RKO (cell line): ENCODE results near the gene KAT6B.
"Not testable (repeated sequence)": the region's sequence is repeated elsewhere in the genome, so short reads cannot be mapped to it uniquely, and the experiment has no call there.

ENCODE experiments used
- DNase-seq: peaks from one replicate; pipeline ENCODE4 v3.0.0-alpha.2; 2016; ENCODE audit warnings: low spot score

The KAT6B gene

DNA sequence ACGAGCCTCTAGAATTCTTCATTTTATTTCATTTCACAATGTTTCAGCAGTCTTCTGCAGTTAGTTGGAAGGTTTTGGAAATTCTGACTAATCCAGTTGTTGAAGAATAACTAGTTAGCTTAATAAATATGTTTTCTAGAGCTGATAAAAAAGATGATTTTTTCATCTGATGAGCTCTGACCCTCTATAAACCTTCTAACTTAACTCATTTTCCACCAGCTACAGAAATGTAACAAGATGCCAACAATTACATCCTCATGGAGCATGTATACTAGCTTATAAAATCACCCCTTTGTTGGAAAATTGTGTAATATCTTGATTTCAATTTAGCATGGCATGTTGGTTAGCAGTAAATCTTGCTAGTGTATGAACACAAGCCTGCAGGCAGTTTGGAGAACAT, 33.1 kb downstream of the KAT6B start:
- no peak for DNase-seq

DNA sequence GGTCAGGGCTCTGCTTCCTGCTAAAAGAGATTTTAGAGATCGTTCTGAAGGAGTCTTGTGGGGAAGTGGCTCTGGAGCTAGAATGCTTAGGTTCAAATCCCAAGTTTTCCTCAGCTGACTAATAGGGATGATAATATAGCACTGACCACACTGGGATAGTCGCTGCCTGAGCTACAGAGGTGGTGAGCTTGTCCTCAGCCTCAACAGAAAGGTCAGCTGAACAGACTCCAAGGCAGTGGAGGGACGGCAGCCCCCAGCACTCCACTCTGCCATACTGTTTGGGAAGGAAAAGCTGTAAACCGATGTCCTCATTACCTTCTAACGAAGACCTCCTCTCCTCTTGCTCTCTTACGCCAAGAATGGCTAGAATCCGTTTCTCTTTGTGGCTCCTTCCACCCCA, 36.2 kb downstream of the KAT6B start:
- DNase-seq: no peak

DNA sequence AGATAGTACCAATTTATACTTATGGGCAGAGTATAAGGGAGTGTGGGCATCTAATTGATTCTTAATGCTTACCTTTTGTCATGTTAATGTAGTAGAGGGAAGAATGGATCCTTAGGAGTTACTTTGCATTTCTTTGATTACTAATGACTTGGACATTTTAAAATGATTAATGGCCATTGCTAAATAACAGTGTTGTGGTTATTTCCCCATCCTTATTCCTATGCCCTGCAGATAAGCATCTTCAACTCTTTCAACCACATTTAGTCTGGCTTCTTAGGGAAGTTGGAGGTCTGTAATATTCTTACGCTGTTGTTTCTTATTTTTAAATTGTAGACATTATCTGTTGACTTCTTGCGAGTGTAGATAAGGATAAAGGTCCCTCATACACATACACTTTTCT, 37.2 kb downstream of the KAT6B start:
- DNase-seq: no peak

DNA sequence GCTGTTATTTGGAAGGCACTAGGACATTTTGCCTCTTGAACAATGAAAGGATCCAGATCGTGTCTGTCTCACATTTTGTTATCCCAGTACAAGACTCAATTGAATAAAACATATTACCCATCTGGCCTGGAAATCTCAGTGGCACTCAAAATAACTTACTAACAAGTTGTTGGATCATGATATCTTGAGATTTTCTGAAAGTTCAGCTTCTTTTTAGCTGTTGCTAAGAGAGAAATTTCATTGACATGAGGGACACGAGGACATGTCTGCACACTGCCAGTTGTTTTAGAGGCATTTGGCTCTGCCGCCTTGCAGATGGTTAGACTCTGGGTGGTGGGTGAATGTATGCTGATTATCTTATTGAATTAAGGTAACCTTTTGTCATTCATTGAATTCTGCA, 41.0 kb downstream of the KAT6B start:
- no peak for DNase-seq

- no peak for DNase-seq
Measured at GRCh38 chr10:74868392-74868977, 42.1 kb downstream of the KAT6B start.

- no peak for DNase-seq
Measured at GRCh38 chr10:74869635-74870034, 43.2 kb downstream of the KAT6B start.

- DNase-seq: no peak
Measured at GRCh38 chr10:74870191-74870590, 43.8 kb downstream of the KAT6B start.

DNA sequence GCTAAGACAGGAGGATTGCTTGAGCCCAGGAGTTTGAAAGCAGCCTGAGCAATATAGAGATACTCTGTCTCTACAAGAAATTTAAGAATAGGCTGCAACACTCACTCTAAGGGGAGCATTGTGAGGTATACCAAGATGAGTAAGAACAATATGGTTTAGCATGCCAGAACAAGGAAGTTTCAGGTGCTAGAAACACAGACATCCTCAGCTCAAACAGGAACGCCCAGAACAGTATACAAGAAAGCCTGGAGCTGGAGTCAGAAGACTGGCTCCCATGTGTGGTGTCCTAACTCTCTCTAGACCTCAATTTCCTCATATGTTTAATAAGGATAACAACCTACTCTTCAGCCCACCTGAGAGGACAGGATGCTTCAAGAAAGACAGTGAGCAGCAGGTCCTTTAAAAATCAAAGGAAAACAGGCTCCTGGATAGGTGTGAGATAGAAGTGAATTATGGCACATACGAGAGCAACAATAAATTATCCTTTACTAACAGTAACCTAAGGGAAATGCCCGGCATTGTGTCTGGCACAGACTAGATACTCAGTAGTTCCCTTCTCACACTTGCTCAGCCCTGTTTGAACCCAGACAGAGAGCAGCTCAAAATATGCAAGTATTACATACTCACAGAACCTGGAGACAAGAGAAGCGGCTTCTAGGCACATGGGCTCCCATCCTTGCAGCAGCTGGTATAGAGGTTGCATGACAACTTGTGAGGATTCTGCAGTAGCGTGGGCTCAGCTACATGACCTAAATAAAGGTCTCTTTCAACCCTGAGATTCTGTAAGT, 45.4 kb downstream of the KAT6B start:
- no peak for DNase-seq

DNA sequence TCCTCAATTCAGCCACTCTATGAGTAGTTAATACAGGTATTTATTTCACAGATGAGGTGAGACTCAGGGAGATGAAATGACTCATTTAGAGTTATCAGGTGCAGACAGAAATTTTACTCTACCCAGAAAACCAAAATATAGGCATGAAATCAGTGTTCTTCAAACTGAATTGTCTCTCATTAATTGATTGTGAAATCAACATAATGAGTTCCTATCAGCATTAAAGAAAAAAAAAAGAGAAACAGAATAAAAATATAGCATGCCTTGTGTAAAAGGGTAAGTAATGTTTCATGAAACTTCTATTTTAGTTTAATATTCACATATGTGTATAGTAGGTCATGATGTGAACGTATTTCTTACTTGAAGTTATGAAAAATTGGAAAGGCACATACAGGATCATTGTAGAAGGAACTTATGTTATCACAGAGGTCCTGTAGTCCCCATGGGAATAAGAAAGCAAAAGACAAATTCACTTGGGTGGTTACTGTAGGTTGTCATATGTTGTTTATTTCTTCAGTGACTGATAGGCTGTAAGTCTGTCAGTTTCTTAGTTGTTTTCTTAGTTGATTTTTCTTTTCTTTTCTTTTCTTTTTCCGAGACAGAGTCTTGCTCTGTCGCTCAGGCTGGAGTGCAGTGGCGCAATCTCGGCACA, 47.5 kb downstream of the KAT6B start:
- no peak for DNase-seq

DNA sequence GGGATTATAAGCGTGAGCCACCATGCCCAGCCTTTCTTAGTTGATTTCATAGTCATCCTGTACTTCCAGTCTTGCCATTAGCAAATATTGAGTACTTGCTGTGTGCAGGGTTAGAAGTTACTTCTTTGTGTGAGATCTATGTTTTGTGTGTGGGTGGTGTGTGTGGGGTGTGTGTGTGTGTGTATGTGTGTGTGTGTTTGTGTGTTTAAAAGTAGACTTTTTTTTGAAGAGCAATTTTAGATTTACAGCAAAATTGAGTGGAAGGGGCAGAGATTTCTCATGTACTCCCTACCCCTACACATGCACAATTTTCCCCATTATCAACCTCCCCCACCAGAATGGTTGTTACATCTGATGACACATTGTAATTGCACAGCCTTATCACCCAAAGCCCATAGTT, 48.2 kb downstream of the KAT6B start:
- DNase-seq: no peak

- DNase-seq: no peak
Measured at GRCh38 chr10:74875068-74875467, 48.7 kb downstream of the KAT6B start.

DNA sequence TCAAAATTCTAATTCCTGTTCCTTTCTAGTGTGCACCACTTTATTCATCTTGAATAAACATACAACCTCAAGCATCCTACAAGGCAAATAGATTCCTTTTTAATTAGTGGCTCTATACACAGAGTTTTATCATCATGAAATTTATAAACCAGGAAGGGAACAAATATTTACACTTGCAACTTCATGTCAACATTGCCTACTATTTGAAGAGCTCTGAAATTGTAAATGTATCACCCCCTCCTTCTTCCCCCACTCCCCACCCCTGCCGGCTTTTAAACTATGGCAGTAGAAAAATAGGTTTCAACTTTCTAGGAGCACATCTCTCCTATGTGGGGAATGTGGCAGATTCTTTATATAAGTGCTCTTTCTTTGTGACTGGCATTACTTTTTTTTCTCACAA, 49.6 kb downstream of the KAT6B start:
- DNase-seq: no peak

DNA sequence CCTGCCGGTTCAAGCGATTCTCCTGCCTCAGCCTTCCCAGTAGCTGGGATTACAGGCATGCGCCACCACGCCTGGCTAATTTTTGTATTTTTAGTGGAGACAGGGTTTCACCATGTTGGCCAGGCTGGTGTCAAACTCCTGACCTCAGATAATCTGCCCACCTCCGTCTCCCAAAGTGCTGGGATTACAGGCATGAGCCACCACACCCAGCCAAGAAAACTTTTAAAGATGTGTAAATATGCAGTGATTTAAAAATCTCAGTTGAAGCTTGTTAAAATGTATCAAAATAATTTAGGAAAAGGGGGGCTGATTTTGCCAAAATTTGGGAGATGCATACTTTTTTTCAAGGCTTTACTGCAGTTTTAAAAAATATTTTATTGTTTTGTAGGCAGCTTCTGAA, 50.7 kb downstream of the KAT6B start:
- DNase-seq: not testable (repeated sequence)

- no peak for DNase-seq
Measured at GRCh38 chr10:74877898-74878297, 51.5 kb downstream of the KAT6B start.

GRCh38 chr10:74880041-74880440, 53.6 kb downstream of the KAT6B start:
- DNase-seq: no peak

DNA sequence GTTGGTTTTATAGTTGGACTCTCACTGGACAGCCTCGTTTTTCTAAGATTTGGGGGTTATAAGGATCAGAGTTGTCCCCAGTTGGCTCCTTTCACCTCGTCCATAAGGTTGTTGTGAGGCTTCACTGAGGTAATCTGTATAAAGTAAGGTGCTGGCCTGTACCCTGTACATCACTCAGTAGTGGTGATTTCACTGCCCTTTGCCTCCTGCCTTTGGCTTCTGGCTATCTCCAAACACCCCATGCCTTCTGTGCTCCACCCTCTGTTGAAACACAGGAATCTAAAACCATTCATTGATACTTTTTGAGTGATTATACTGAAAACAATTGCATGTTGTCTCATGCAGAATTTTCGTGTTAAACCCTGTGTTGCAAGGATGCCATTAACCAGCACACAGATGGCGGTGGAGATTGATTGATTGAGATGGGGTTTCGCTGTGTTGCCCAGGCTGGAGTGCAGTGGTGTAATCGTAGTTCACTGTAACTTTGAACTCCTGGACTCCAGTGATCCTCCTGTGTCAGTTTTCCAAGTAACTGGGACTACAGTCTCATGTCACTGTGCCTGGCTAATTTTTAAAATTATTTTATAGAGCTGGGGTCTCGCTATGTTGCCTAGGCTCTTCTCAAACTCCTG, 55.0 kb downstream of the KAT6B start:
- no peak for DNase-seq

GRCh38 chr10:74882427-74882826, 56.0 kb downstream of the KAT6B start:
- DNase-seq: no peak

DNA sequence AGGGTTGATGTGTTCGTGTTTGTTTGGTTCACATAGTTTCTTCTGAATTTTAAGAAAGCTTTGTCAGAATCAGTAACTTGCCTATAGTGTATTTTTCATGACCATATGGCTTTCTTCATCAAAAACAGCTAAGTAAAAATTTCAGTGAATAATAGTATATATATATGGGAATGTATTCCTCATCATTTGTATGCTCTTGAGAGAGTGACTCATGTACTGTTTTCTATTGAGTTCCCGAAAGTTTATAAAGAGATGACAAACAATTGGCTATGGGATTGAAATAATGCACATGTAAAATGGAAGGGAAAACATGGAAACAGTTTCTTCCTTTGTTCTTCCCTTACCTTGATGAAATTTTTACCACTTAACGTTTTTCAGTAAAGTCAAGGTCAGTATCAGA, 56.4 kb downstream of the KAT6B start:
- no peak for DNase-seq

DNA sequence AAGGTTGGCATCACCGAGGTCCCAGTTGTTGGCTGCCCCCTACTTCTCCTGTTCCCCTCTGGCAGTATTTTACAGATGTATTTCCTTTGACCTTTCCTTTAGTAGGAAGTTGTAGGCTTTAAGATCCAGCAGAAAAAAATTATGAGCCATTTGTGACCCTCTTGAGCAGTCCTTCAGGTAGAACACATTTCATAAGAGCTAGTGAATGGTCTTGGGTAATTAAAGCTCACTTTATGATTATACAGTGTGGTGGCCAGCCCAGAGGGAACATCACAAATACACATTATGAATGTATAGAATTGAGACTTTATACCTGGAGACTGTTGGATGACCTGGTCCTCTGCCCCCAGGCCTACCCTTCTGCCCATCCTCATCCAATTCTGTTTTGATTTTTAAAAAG, 57.0 kb downstream of the KAT6B start:
- DNase-seq: no peak

- DNase-seq: no peak
Measured at GRCh38 chr10:74887614-74888284, 61.3 kb downstream of the KAT6B start.

GRCh38 chr10:74888962-74889661, 62.7 kb downstream of the KAT6B start:
- DNase-seq: no peak

GRCh38 chr10:74889662-74889998, 63.2 kb downstream of the KAT6B start:
- no peak for DNase-seq
